Measurements from ENCODE around the gene KRT6C.

The KRT6C gene

DNA sequence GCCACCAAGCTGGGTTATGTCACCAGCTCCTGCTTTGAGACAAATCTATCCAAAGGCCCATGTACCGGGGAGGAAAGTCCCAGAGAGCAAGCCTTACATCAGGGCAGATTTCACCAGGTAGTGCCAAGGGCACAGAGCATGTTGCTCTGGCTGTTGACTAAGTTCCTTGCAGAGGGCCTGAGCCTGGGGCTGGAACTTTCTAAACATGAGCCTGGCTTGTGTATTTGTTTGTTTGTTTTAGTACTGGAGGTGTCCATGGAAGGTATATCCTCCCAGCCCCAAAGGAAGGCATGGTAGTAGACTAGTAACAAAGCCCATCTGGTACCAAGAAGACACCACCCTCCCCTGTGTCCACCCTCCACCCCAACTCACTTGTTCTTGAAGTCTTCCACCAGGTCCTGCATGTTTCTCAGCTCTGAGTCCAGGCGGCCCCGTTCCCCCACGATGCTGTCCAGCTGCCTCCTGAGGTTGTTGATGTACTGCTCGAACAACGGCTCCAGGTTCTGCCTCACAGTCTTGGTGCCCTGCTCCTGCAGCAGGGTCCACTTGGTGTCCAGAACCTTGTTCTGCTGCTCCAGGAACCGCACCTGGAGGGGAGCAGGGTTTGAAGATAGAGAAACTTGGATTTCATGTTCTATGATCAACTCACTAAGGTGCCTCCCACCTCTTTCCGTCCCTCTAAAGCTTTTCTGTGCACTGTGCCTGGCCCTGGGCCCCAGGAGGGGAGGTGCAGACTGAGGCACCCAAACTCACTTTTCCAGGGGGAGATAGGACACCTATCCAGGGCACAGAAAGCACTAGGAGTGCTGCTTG, 45.2 kb upstream of the KRT6C start:
- no peak overlapping the region for H3K9ac ChIP-seq (ENCODE audit: low read length)
- no peaks in the 10 kb centered on the region for H3K9me3 ChIP-seq (ENCODE audit: low read length)
- no peaks in the 10 kb centered on the region for H3K4me1 ChIP-seq (ENCODE audit: insufficient read depth, low read length, severe bottlenecking)
- H3K36me3 ChIP-seq (ENCODE audit: insufficient read depth, low read length) = no peaks in the 10 kb centered on the region
- no peak overlapping the region for H3K27ac ChIP-seq (ENCODE audit: low read depth, low read length, poor library complexity, severe bottlenecking)
- no peak overlapping the region for H2AFZ ChIP-seq (ENCODE audit: low read length)
- no peaks in the 10 kb centered on the region for H4K20me1 ChIP-seq (ENCODE audit: insufficient read depth, low read length)
- no peak overlapping the region for H3K4me3 ChIP-seq (ENCODE audit: low read depth, low read length, poor library complexity, severe bottlenecking)
- H3F3A ChIP-seq (ENCODE audit: insufficient read depth, low read length) = no peaks in the 10 kb centered on the region
- H3K9me2 ChIP-seq (ENCODE audit: low read depth, low read length) = no peaks in the 10 kb centered on the region
- no peak overlapping the region for H3K4me2 ChIP-seq (ENCODE audit: low read length)
- no peaks in the 10 kb centered on the region for H3K79me2 ChIP-seq (ENCODE audit: insufficient read depth, low read length)
- 0 out of 2 replicates have a peak, but pooled peaks cover 3% of the 10 kb centered on the region for H3K27me3 ChIP-seq (ENCODE audit: insufficient read depth, low read length)
- TF ChIP-seq, protein P1, sequence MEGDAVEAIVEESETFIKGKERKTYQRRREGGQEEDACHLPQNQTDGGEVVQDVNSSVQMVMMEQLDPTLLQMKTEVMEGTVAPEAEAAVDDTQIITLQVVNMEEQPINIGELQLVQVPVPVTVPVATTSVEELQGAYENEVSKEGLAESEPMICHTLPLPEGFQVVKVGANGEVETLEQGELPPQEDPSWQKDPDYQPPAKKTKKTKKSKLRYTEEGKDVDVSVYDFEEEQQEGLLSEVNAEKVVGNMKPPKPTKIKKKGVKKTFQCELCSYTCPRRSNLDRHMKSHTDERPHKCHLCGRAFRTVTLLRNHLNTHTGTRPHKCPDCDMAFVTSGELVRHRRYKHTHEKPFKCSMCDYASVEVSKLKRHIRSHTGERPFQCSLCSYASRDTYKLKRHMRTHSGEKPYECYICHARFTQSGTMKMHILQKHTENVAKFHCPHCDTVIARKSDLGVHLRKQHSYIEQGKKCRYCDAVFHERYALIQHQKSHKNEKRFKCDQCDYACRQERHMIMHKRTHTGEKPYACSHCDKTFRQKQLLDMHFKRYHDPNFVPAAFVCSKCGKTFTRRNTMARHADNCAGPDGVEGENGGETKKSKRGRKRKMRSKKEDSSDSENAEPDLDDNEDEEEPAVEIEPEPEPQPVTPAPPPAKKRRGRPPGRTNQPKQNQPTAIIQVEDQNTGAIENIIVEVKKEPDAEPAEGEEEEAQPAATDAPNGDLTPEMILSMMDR (IDR thresholded peaks at IDR 0.05; ENCODE audit: low read length) = no peak
- TF ChIP-seq EZH2 (IDR thresholded peaks at IDR 0.05; ENCODE audit: borderline replicate concordance, low read length) = no peak

- no peak overlapping the region for H3K4me2 ChIP-seq (ENCODE audit: low read length)
- no peaks in the 10 kb centered on the region for H3K9me2 ChIP-seq (ENCODE audit: low read depth, low read length)
- no peaks in the 10 kb centered on the region for H3K9me3 ChIP-seq (ENCODE audit: low read length)
- no peaks in the 10 kb centered on the region for H3K36me3 ChIP-seq (ENCODE audit: insufficient read depth, low read length)
- no peak overlapping the region for H3K9ac ChIP-seq (ENCODE audit: low read length)
- H2AFZ ChIP-seq (ENCODE audit: low read length) = no peak overlapping the region
- H3K4me1 ChIP-seq (ENCODE audit: insufficient read depth, low read length, severe bottlenecking) = no peaks in the 10 kb centered on the region
- H3K27ac ChIP-seq (ENCODE audit: low read depth, low read length, poor library complexity, severe bottlenecking) = no peak overlapping the region
- no peak overlapping the region for H3K4me3 ChIP-seq (ENCODE audit: low read depth, low read length, poor library complexity, severe bottlenecking)
- H3F3A ChIP-seq (ENCODE audit: insufficient read depth, low read length) = no peaks in the 10 kb centered on the region
- TF ChIP-seq, protein P1 (IDR thresholded peaks at IDR 0.05; ENCODE audit: low read length) = no peak
- TF ChIP-seq EZH2 (IDR thresholded peaks at IDR 0.05; ENCODE audit: borderline replicate concordance, low read length) = no peak
- no peaks in the 10 kb centered on the region for H3K79me2 ChIP-seq (ENCODE audit: insufficient read depth, low read length)
- no peaks in the 10 kb centered on the region for H4K20me1 ChIP-seq (ENCODE audit: insufficient read depth, low read length)
- no peaks in the 10 kb centered on the region for H3K27me3 ChIP-seq (ENCODE audit: insufficient read depth, low read length)
These were observed 44.3 kb upstream of the KRT6C start for GRCh38 chr12:52517888-52518287.

GRCh38 chr12:52517005-52517835, 43.6 kb upstream of the KRT6C start:
- Histone ChIP-seq H3K9me2 (ENCODE audit: low read depth, low read length) (no peaks in the 10 kb centered on the region), H3K9me3 (ENCODE audit: low read length) (no peaks in the 10 kb centered on the region), H4K20me1 (ENCODE audit: insufficient read depth, low read length) (no peaks in the 10 kb centered on the region), H3K9ac (ENCODE audit: low read length) (no peak overlapping the region), H3K4me2 (ENCODE audit: low read length) (no peak overlapping the region), H3K79me2 (ENCODE audit: insufficient read depth, low read length) (no peaks in the 10 kb centered on the region), H3K36me3 (ENCODE audit: insufficient read depth, low read length) (no peaks in the 10 kb centered on the region), H3F3A (ENCODE audit: insufficient read depth, low read length) (no peaks in the 10 kb centered on the region), H3K4me3 (ENCODE audit: low read depth, low read length, poor library complexity, severe bottlenecking) (no peak overlapping the region), H3K4me1 (ENCODE audit: insufficient read depth, low read length, severe bottlenecking) (no peaks in the 10 kb centered on the region), H3K27me3 (ENCODE audit: insufficient read depth, low read length) (no peaks in the 10 kb centered on the region), H3K27ac (ENCODE audit: low read depth, low read length, poor library complexity, severe bottlenecking) (no peak overlapping the region), H2AFZ (ENCODE audit: low read length) (no peak overlapping the region)
- TF ChIP-seq EZH2 (IDR thresholded peaks at IDR 0.05; ENCODE audit: borderline replicate concordance, low read length) = no peak
- TF ChIP-seq, protein P1 (IDR thresholded peaks at IDR 0.05; ENCODE audit: low read length) = no peak
